GM21576 (cell line): ENCODE data around the gene GATAD2B.
"Not testable (repeated sequence)": the region's sequence is repeated elsewhere in the genome, so short reads cannot be mapped to it uniquely, and the experiment has no call there.

ENCODE experiments used
- ATAC-seq: cut with Tn5 transposase; IDR thresholded peaks from one replicate; pipeline ENCODE4 v1.9.1; 2021; ENCODE audit warnings: mild to moderate bottlenecking, moderate library complexity; ENCODE audit not compliant: unreplicated experiment

The GATAD2B gene

GRCh38 chr1:153768316-153769181 is 154.2 kb downstream of the GATAD2B start:
- ATAC-seq = no peak

- no peak for ATAC-seq
Observed at GRCh38 chr1:153767519-153767918, 155.3 kb downstream of the GATAD2B start.

- ATAC-seq = not testable (repeated sequence)
Observed at GRCh38 chr1:153766663-153767062, 156.1 kb downstream of the GATAD2B start.

GRCh38 chr1:153764310-153764709 is 158.5 kb downstream of the GATAD2B start:
- no peak for ATAC-seq

GRCh38 chr1:153763365-153764225 is 159.2 kb downstream of the GATAD2B start:
- no peak for ATAC-seq

- no peak for ATAC-seq
Observed at GRCh38 chr1:153760440-153760839, 162.3 kb downstream of the GATAD2B start.
